Stimulated activated CD4-positive, alpha-beta T cell treated with anti-CD3 and anti-CD28 coated beads, TNF-alpha, amount 100 ng/mL, for 4 hours (primary cell): ENCODE data around the gene CCDC134.
A peak's percentile ranks its signal among the peaks of the same experiment; 100 is the strongest.
"Not testable (repeated sequence)": the region's sequence is repeated elsewhere in the genome, so short reads cannot be mapped to it uniquely, and the experiment has no call there.

Experiments
- DNase-seq, 3 experiments: peaks; one replicate each; pipeline ENCODE4 v3.0.0-alpha.2; 2020; ENCODE audit warnings: low read depth in 3 of 3

The CCDC134 gene

GRCh38 chr22:41822317-41823057, 22.0 kb downstream of the CCDC134 start:
- peak in 2 of 3 experiments; percentile 8 to 35 for DNase-seq

DNA sequence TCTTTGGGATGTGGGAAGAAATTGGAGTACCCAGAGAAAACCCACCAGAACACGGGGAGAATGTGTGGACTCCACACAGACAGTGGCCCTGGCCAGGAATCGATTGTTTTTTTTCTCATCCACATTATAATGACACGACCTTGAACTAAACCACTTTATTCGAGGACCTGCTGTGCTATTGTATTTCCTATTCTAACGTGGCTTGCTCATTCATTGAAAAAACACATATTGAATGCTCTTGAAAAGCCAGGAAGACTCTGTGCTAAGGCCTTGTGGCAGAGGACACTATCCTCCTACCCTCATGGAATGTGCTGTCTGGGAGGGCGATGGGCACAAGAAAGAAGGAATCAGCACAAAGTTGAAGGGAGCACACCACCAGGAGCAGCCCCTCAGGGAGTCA, 23.3 kb downstream of the CCDC134 start:
- DNase-seq = no peak

- no peak for DNase-seq
Measured at GRCh38 chr22:41825376-41825775, 24.9 kb downstream of the CCDC134 start.

DNA sequence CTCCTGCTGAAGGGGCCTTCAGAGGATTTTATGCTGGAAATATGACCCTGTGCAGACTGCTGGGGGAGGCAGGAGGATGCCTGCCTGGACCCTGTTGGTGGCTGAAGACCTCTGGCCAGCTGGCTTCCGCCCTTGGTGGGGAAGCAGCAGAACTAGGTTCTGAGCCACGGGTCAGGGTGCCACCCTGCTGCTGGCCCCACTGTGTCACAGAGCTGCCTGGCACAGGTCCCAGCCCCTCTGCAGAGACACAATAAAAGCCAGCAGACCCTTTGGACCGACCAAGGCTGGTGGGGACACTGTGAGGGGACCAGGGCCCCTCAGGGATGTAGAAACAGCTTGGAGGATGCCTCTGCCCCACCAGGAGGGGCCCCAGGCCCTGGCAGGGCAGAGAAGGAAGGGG, 25.5 kb downstream of the CCDC134 start:
- DNase-seq = no peak

DNA sequence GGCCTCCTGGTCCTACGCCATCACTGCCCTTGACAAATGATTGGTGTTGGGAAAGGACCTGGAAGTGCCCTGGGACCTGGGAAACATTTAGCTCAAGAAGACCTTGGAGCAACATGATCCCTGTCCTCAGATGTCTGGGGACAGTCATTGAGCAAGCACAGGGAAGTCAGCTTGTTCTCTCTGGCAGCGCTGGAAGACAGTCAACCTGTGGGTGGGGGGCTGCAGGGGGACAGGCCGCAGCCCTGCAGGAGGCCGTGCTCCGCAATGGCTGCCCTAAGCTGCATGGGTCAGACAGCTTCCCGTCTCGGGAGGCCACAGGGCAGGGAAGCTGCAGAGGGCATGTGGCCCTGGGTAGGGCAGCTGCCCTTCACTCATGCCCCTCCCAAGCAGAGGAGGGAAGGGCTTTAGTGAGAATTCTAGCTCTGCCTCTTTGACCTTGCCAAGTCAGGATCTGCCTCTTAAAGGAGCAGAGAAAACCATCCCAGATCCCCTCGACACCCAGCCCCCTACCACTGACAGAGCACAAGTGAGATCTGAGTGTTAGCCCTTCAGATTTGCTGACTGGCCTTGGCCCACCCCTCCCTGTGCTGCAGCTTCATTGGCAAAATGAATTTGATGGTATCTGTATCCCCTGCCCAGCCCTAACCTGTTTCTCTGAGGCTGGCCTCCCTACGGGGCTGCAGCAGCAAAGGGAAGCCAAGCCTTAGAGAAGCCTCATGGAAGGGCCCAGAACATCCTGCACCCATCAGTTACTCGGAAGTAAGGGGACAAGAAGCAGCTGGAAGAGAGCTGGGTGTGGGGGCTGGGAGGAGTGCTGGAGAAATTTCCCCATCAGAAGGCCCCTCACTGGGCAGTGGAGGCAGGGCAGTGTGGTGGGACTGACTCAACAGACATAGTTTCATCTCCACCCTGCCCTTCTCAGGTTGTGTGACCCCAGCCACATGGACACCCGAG, 26.2 kb downstream of the CCDC134 start:
- no peak for DNase-seq

DNA sequence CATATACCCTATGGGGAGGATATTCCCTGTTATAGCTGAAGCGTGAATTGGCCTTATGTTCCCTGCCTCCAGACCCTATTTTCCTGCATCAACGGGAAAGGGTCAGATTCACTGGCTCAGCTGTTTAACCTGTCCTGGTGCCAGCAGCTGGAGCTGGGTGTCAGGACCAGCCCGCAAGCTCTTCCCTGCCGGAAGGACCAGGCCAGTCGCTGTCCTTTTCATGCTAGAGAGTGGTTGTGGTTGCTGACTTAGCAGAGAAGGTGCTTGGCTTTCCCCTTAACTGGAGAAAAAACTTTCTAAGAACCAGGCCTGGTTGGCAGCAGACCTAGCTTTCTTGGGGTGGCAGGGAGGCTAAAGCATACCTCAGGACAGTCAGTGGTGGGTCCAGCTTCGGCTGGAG, 27.2 kb downstream of the CCDC134 start:
- DNase-seq = no peak

DNA sequence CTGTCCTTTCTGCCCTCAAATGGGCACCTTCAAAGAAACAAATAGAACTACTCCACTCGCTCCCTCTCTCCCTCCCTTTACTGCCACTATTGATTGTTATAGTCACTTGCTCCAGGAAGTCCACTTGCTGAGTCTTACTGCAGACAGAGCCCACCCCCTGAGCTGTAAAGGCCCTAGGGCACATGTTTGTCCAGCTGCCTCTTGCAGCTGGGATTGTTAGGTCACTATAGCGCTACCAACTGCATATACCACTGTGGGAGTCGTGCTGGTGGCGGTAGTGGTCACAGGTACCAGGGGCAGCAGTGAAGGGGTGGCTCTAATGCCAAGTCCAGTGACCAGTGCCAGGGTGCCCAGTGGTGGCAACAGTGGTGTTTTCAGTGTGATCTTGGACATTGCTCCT, 28.0 kb downstream of the CCDC134 start:
- DNase-seq = no peak

DNA sequence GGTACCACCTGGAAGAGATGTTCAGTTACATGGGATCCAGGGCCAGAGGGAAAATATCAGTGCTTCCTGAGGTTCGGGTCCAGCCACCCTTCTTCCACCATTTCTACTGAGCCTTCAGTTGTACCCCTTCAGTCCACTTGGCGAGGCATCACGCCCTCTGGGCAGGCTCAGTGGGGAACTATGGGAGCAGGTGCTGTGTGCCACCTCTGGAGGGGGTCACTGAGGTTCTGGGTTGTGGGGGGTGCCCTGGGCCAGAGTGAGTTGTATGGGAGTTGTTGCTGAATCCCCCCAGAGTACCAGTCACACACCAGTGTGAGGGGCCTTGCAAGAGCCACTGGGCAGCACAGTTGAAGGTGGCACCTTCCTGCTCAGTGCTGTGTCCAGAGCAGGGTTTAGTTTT, 29.7 kb downstream of the CCDC134 start:
- DNase-seq = no peak

DNA sequence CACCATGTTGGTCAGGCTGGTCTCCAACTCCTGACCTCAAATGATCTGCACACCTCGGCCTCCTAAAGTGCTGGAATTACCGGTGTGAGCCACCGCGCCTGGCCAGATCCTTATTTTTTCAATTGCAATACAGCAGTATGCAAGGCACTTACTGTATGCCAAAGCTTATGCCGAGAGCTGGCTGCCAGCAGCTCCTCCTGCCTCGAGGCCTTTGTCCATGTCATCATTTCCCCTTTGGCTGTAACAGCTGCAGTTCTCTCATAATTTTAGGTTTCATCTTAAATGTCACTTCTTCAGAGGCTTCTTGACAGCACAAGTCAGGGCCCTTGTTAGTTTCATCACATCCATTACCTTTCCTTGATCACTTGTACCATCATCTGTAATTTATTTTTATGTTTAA, 30.9 kb downstream of the CCDC134 start:
- no peak for DNase-seq

DNA sequence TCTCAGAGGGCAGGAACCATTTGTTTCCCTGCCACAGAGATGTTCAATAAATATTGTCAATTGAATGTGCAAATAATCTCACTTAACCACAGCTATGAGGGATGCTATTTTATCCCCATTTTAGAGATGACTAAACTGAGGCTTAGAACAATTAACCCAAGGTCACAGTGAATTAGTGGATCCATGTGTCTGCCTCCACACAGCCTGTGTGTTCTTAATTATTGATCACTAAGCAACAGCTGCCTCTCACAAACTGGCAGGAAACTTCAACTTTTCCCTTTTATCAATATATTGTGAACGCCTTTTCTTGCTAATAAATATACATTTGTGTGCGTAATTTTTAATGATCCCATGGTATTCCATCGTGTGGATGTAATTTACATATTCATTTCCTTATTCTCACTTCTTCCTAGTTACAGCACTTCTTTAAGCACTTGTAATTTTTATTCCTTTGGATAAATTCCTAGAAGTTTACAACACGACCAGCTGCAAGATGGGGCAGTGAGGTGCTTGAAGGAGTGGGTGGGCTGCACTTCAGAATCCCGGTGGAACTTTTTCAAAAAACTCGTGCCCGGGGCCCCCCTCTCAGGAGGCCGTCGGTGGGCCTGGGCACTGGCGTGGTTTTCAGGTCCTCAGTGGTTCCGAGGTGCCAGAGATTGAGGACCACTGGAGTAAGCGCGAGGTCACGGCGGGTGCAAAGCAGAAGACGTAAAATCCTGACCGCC, 31.5 kb downstream of the CCDC134 start:
- no peak for DNase-seq

GRCh38 chr22:41832553-41833368, 32.3 kb downstream of the CCDC134 start, which contains the start of gene SREBF2:
Gene SREBF2, plus strand, starts transcription at chr22:41833105. Its CDS starts 166 bp downstream, at chr22:41833271.
- peak; percentile 94 to 99 (median 98) for DNase-seq

DNA sequence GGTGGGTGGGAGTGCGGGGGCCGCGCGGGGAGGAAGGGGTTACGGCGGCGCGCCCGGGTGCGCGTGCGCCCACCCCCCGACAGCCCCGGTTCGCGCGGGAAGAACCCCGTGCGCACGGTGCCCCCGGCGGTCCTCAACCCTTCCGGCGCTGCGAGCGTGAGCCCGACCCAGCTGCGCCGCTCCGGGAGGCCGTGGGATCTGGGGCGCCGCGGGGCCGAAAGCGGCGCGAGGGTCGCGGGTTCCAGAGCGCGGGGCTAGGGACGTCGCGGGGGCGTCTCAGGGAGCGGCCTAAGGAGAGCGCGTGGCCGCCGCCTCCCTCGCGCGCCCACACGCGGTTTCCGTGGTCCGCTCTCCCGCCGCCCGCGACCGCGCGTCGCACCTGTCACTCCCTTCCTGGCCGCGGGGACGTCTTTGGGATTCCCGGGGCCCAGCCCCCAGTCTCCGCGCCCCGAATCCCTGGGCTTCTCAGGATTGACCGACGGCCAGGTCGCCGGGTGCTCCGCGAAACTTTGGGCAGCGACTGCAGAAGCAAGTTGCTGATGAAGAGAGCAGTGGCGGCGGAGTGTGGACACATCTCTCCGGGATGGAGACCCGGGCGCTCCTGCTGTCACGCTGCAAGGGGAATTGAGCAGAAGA, 33.0 kb downstream of the CCDC134 start:
- DNase-seq = peak; percentile 17 to 40 (median 29)

GRCh38 chr22:41834005-41834944, 33.8 kb downstream of the CCDC134 start:
- DNase-seq = no peak

DNA sequence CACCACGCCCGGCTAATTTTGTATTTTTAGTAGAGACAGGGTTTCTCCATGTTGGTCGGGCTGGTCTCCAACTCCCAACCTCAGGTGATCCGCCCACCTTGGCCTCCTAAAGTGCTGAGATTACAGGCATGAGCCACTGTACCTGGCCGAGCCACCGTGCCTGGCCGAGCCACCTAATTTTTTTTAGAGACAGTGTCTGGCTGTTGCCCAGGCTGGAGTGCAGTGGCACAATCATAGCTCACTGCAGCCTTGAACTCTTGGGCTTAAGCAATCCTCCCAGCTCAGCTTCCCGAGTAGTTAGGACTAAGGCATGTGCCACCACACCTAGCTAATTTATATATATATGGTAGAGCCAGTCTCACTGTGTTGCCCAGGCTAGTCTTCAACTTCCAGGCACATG, 35.0 kb downstream of the CCDC134 start:
- not testable (repeated sequence) for DNase-seq

DNA sequence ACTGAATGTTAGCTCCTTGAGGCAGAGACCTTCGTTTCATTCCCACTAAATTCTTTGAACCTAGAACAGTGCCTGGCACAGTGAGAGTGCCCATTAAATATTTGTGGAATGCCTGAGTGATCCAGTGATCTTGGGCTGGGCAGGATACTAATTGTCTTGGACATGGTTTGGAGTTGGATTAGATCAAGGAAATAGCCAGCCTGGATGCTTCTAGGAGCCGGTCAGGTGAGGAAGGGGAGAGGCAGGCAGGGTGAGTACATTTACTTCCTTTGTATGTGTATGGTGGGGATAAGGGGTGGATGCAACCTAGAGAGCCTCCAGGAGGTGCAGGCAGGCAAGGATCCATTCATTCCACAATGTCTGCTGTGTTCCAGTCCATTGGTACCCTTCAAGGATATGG, 36.1 kb downstream of the CCDC134 start:
- DNase-seq = no peak

DNA sequence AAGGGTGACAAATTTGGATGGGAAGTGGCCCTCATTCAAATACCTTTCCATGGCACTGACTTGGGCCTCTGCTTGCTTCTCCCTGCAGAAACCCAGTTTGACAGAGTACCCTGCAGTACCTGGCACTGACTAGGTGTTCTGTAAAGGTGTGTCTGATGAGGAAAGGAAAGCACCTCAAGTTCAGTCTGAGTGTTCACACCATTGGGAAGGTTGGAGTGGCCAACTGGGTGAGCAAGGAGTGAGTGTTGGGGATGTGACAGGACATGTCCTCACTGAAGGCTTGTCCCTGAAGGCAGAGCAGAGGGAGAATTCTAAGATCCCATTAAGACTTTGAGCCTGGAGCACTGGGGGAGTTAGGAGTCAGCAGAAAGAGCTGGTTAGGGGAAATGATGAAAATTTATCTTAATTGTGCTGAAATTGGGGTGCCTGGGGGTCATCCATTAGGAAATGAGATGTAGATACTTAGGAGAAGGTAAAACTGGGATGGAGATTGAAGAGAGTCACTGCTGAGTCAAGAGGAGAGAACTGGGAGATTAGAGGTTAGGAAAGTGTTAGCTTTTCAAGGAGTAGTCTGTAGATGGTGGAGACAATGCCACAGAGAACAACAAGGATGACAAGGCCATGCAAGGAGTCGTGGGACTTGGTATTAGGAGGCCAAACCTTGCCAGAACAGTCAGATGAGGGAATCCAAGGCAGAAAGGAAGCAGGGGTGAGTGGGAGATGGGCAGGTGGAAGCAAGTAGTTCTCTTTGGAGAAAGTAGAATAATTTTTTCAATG, 38.6 kb downstream of the CCDC134 start:
- no peak for DNase-seq

GRCh38 chr22:41840216-41840615, 39.7 kb downstream of the CCDC134 start:
- no peak for DNase-seq

- DNase-seq = no peak
Measured at GRCh38 chr22:41841085-41841712, 40.7 kb downstream of the CCDC134 start.
